ENCODE measurements around the gene ZNF35. TPM values are rescaled to one million over a fixed set of nuclear protein-coding genes. Genes with fewer than 3 reads are reported as not detected.

The ZNF35 gene
- polyA plus RNA-seq, 1 donor, result 7.7 TPM

DNA sequence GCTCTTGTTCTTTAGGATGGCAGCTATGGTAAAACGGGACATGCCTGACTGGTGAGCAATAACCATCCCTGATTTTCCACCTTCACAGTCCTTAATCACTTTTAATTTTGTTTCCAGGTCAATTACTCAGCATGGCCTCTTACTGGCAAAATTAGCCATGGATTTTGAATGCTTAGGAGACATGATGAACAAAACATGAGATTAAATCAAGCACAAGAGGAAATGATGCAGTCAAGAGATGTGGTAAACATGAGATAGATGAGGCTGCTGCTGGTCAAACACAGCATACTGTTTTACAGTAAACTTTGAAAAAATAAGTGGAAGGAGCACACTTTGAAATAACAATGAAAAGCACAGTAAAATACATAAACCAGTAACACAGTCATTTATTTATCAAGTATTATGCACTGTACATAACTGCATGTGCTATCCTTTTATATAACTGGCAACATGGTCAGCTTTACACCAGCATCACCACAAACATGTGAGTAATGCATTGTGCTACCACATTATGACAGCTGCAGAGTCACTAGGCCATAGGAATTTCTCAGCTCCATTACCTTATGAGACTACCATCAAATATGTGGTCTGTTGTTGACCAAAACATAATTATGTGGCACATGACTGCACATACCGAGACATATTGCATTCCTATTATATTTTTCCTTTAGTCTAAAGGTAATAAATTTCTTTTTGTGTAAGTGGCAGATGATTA lies 33.8 kb downstream of the ZNF35 start:
- Histone ChIP-seq H3K27ac (ENCODE audit: low read length) (no peak overlapping the region), H3K9me3 (ENCODE audit: control insufficient read depth, low read depth, low read length) (peaks cover 8% of the 10 kb centered on the region), H3K36me3 (ENCODE audit: control insufficient read depth, insufficient read depth, low read length) (peaks cover 4% of the 10 kb centered on the region), H3K27me3 (ENCODE audit: control insufficient read depth, insufficient read depth, low read length) (no peaks in the 10 kb centered on the region), H3K4me3 (ENCODE audit: low read length) (no peak overlapping the region), H3K4me1 (ENCODE audit: control insufficient read depth, insufficient read depth, low read length) (peaks cover 3% of the 10 kb centered on the region)
- no CpG with 5 or more reads among the region's 2 CpGs for WGBS (ENCODE audit: insufficient coverage, low lambda C conversion rate)
- DNase-seq, result no peak

DNA sequence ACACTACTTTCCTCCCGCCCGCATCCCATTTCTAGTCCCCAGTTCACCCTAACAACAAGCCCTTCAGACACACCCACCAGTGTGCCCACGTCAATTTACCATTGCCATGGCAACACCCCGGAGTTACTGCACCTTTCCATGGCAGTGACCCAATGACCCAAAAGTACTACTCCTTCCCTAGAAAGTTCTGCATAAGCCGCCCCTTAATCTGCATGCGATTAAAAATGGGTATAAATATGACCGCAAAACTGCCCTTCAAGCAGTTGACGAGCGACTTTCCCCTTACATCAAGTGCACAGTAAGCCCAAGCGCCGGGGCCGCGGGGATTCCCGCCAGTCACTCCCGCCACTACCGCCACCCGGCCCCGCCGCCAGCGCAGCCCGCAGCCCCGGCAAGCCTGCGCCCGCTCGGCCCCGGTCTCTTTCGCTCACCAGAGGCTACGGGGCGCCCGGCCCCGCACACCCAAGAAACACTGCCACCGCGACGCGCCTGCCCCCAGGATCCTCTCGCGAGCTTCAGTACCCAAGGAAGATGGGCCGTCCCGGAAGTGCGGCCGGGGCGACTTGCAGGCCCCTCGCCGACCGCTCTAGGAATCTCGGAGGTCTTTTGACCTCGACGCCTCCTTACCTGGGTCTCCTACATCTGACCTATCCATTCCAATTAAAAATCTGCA lies 36.7 kb downstream of the ZNF35 start:
- H3K4me1 ChIP-seq (ENCODE audit: control insufficient read depth, insufficient read depth, low read length), result peaks cover 3% of the 10 kb centered on the region
- peaks cover 8% of the 10 kb centered on the region for H3K9me3 ChIP-seq (ENCODE audit: control insufficient read depth, low read depth, low read length)
- H3K27ac ChIP-seq (ENCODE audit: low read length), result no peak overlapping the region
- peaks cover 4% of the 10 kb centered on the region for H3K36me3 ChIP-seq (ENCODE audit: control insufficient read depth, insufficient read depth, low read length)
- peak overlapping the region; percentile 54 for H3K4me3 ChIP-seq (ENCODE audit: low read length)
- DNase-seq, result peak; percentile 64 to 87
- 0% methylated on average over 2 of the region's 48 CpGs for WGBS (ENCODE audit: insufficient coverage, low lambda C conversion rate)
- H3K27me3 ChIP-seq (ENCODE audit: control insufficient read depth, insufficient read depth, low read length), result peaks cover 2% of the 10 kb centered on the region

DNA sequence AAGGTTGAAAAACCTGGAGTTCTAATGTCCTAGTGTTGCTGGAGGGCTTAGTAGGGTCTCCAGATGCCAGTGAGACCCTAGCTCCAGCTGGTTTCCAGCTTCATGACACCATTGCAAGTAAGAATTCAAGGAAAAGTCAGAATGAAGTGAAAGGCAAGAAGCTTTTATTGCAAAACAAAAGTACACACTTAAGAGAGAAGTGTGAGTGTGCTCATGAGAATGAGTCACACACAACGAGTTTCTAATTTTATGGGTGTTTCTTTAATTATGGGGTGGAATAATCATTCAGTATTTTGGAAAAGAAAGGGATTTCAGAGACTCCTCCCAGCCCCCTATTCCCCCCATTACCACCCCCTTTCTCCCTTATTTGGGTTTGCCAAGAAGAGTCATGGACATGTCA lies 39.4 kb downstream of the ZNF35 start:
- Histone ChIP-seq H3K27me3 (ENCODE audit: control insufficient read depth, insufficient read depth, low read length) (peaks cover 2% of the 10 kb centered on the region), H3K27ac (ENCODE audit: low read length) (no peak overlapping the region), H3K4me1 (ENCODE audit: control insufficient read depth, insufficient read depth, low read length) (peaks cover 3% of the 10 kb centered on the region), H3K4me3 (ENCODE audit: low read length) (no peak overlapping the region), H3K9me3 (ENCODE audit: control insufficient read depth, low read depth, low read length) (peaks cover 3% of the 10 kb centered on the region), H3K36me3 (ENCODE audit: control insufficient read depth, insufficient read depth, low read length) (peaks cover 4% of the 10 kb centered on the region)
- DNase-seq, result no peak
- 60% methylated on average over 1 of the region's 1 CpG for WGBS (ENCODE audit: insufficient coverage, low lambda C conversion rate)

Other genes starting within 250 kb of the ZNF35 start
- gene ZNF445, start 171.1 kb upstream of the ZNF35 start, polyA plus RNA-seq, result 18.4 TPM
- 8.4 TPM for gene ZKSCAN7, start 93.5 kb upstream of the ZNF35 start, polyA plus RNA-seq
- 5.7 TPM for gene ZNF660, start 63.8 kb upstream of the ZNF35 start, polyA plus RNA-seq
- 22.1 TPM for gene ZNF197, start 23.7 kb upstream of the ZNF35 start, polyA plus RNA-seq
- 9.9 TPM for gene ZNF502, start 63.9 kb downstream of the ZNF35 start, polyA plus RNA-seq
- gene ZNF501, start 80.9 kb downstream of the ZNF35 start, polyA plus RNA-seq, result 6.1 TPM
- 28.6 TPM for gene KIAA1143, start 112.9 kb downstream of the ZNF35 start, polyA plus RNA-seq
- gene KIF15, start 113.1 kb downstream of the ZNF35 start, polyA plus RNA-seq, result 7.6 TPM
- 17.1 TPM for gene TMEM42, start 213.2 kb downstream of the ZNF35 start, polyA plus RNA-seq
- gene TGM4, start 225.9 kb downstream of the ZNF35 start, polyA plus RNA-seq, result 0.04 TPM

Measured in large intestine (tissue), 3 donors.